HT1080 (cell line): ENCODE measurements around the gene S1PR3. TPM values are rescaled to one million over a fixed set of nuclear protein-coding genes. Genes with fewer than 3 reads are reported as not detected.

Source experiments
- DNase-seq: peaks from one replicate; pipeline ENCODE4 v3.0.0-alpha.2; 2015; ENCODE audit warnings: low read depth
- total RNA-seq: library from RNA; depleted of rRNA; stranded (reverse); fragments of >200 nt; shearing (Covaris generic); gene quantifications from 2 replicates; pipeline ENCODE4 v1.2.3, GENCODE V29; 2014

Gene S1PR3
- total RNA-seq, 1 experiment from 2014 or later, result 0.05 TPM

GRCh38 chr9:88990729-88991065, 571 bp upstream of the S1PR3 start:
- no peak for DNase-seq

GRCh38 chr9:88992556-88992955, 1.3 kb downstream of the S1PR3 start:
- no peak for DNase-seq

- no peak for DNase-seq
Observed at GRCh38 chr9:88993327-88993726, 2.1 kb downstream of the S1PR3 start.

GRCh38 chr9:88993871-88994460, 2.7 kb downstream of the S1PR3 start:
- DNase-seq, result no peak

GRCh38 chr9:88994469-88995199, 3.4 kb downstream of the S1PR3 start:
- DNase-seq, result no peak

- DNase-seq, result no peak
Observed at GRCh38 chr9:88995200-88995577, 3.9 kb downstream of the S1PR3 start.

- no peak for DNase-seq
Observed at GRCh38 chr9:88995627-88996026, 4.4 kb downstream of the S1PR3 start.

- no peak for DNase-seq
Observed at GRCh38 chr9:88996046-88996920, 5.0 kb downstream of the S1PR3 start.

GRCh38 chr9:88996921-88997235, 5.6 kb downstream of the S1PR3 start:
- no peak for DNase-seq

- no peak for DNase-seq
Observed at GRCh38 chr9:88997646-88998045, 6.4 kb downstream of the S1PR3 start.

GRCh38 chr9:88998503-88998902, 7.2 kb downstream of the S1PR3 start:
- no peak for DNase-seq

- no peak for DNase-seq
Observed at GRCh38 chr9:88998911-88999310, 7.6 kb downstream of the S1PR3 start.

GRCh38 chr9:89000371-89000781, 9.1 kb downstream of the S1PR3 start:
- DNase-seq, result no peak

GRCh38 chr9:89000973-89001916, 10.0 kb downstream of the S1PR3 start:
- DNase-seq, result peak; percentile 58

- no peak for DNase-seq
Observed at GRCh38 chr9:89001917-89002540, 10.8 kb downstream of the S1PR3 start.

- no peak for DNase-seq
Observed at GRCh38 chr9:89002987-89003386, 11.7 kb downstream of the S1PR3 start.

GRCh38 chr9:89005323-89005722, 14.1 kb downstream of the S1PR3 start:
- no peak for DNase-seq

GRCh38 chr9:89006267-89006666, 15.0 kb downstream of the S1PR3 start:
- no peak for DNase-seq

GRCh38 chr9:89006996-89007967, 16.0 kb downstream of the S1PR3 start:
- no peak for DNase-seq
